Mesodermal cell (in vitro differentiated cells): Measurements from ENCODE around the gene UTP18.
"Not testable (repeated sequence)": the region's sequence is repeated elsewhere in the genome, so short reads cannot be mapped to it uniquely, and the experiment has no call there.

ENCODE experiments used
- H3K27ac ChIP-seq: 2 replicates; pipeline ENCODE4 v1.7.0; 2013; ENCODE audit warnings: mild to moderate bottlenecking, low read depth, low read length, moderate library complexity; ENCODE audit not compliant: severe bottlenecking
- H3K36me3 ChIP-seq: 2 replicates; pipeline ENCODE4 v1.7.1; 2013; ENCODE audit warnings: mild to moderate bottlenecking, low read length, moderate library complexity; ENCODE audit not compliant: control insufficient read depth, insufficient read depth
- H3K4me1 ChIP-seq: one replicate; pipeline ENCODE4 v1.7.1; 2013; ENCODE audit warnings: mild to moderate bottlenecking, low read length; ENCODE audit not compliant: insufficient read depth, control insufficient read depth, poor library complexity, severe bottlenecking
- H3K4me3 ChIP-seq: 2 replicates; pipeline ENCODE4 v1.7.0; 2013; ENCODE audit warnings: low read length, control low read depth, mild to moderate bottlenecking; ENCODE audit not compliant: insufficient read depth, poor library complexity, severe bottlenecking; ENCODE audit errors: extremely low read depth
- H3K9me3 ChIP-seq: 2 replicates; pipeline ENCODE4 v1.7.1; 2013; ENCODE audit warnings: mild to moderate bottlenecking, low read length, moderate library complexity; ENCODE audit not compliant: control insufficient read depth
- WGBS, 2 experiments: methylation state at CpG; one replicate each; pipeline ENCODE4 v1.1.5; 2013; ENCODE audit warnings: missing lambda C conversion rate in 2 of 2; ENCODE audit not compliant: insufficient coverage in 2 of 2; 5-methylcytosine and 5-hydroxymethylcytosine counted together

The UTP18 gene

GRCh38 chr17:51330861-51331503 lies 70.6 kb downstream of the UTP18 start:
- H3K27ac ChIP-seq, H3K9me3 ChIP-seq, H3K4me3 ChIP-seq, H3K36me3 ChIP-seq, H3K4me1 ChIP-seq: not testable (repeated sequence)
- 69% methylated on average over 4 of the region's 7 CpGs; no CpG with 5 or more reads in 1 of the 2 experiments for WGBS, 2 experiments

- no peak overlapping the region for H3K27ac ChIP-seq
- no peaks in the 10 kb centered on the region for H3K4me1 ChIP-seq
- 100% methylated on average over 1 of the region's 3 CpGs; no CpG with 5 or more reads in 1 of the 2 experiments for WGBS, 2 experiments
- peaks cover 5% of the 10 kb centered on the region for H3K9me3 ChIP-seq
- H3K36me3 ChIP-seq: no peaks in the 10 kb centered on the region
- H3K4me3 ChIP-seq: no peak overlapping the region
Observed at GRCh38 chr17:51335006-51335590, 74.8 kb downstream of the UTP18 start.

DNA sequence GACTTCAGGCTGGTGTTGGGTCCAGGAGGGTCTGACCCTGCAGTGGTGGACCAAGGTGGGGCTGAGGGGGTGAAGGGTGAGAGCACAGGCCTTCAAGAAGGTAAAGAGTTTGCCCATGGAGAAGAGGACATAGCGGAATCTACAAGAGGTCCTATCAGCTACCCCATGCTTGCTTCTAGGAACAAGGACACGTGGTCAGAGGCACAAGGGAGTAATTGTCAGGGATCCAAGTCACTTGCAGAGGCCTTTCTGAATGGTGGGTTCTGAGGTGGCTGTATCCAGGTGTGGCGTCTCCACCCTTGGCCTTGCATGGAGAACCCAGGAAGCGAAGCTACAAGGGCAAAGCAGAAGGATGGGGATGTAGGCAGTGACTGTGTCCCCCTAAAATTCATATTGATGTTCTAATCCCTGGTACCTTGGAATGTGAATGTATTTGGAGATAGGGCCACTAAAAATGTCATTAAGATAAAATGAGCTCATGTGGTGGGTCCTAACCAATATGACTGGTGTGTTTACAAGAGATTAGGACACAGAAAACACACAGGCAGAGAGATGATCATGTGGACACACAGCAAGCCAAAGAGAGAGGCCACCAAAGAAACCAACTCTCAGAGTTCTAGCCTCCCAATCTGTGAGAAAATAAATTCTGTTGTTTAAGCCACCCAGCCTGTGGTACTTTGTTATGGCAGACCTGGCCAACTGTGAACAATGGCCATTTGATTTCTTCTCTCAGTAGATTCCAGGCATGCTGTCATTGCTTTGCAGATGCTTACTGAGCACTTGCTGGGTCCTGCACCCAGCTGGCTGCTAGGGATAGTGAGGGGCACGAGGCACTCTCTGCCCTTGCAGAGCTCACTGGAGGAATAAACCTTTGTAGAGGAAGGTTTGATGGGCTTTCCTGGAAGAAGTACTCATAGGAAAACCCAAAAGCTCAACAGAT lies 75.8 kb downstream of the UTP18 start:
- Histone ChIP-seq H3K9me3 (peaks cover 5% of the 10 kb centered on the region), H3K36me3 (no peaks in the 10 kb centered on the region), H3K4me1 (no peaks in the 10 kb centered on the region), H3K27ac (no peak overlapping the region), H3K4me3 (no peak overlapping the region)
- WGBS, 2 experiments: 82 to 85% methylated on average over 3 to 4 of the region's 5 CpGs

DNA sequence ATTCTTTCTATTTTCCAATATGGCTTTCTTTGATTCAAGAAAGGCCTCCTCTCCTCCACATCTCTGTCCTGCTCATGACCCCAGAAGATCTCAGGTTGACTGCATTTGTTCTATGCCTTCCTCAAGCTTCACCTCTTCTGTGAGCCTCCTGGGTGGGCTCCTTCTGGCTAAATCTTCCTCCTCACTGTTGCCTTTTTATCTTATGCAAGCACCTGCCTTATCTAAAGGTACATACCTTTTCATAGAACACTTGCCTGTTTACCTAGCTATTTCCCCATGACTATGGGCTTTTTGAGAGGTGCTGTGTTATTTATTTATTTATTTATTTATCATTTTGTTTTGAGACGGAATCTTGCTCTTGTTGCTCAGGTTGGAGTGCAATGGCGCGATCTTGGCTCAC lies 81.1 kb downstream of the UTP18 start:
- no CpG with 5 or more reads among the region's 3 CpGs for WGBS, 2 experiments
- no peaks in the 10 kb centered on the region for H3K4me1 ChIP-seq
- no peak overlapping the region for H3K4me3 ChIP-seq
- H3K36me3 ChIP-seq: no peaks in the 10 kb centered on the region
- H3K9me3 ChIP-seq: no peaks in the 10 kb centered on the region
- H3K27ac ChIP-seq: no peak overlapping the region

GRCh38 chr17:51342257-51342656 lies 81.9 kb downstream of the UTP18 start:
- no peak overlapping the region for H3K27ac ChIP-seq
- H3K4me3 ChIP-seq: no peak overlapping the region
- no peaks in the 10 kb centered on the region for H3K36me3 ChIP-seq
- H3K4me1 ChIP-seq: no peaks in the 10 kb centered on the region
- WGBS, 2 experiments: 70 to 100% methylated on average over 1 of the region's 2 CpGs
- no peaks in the 10 kb centered on the region for H3K9me3 ChIP-seq

GRCh38 chr17:51344532-51344931 lies 84.2 kb downstream of the UTP18 start:
- no peak overlapping the region for H3K27ac ChIP-seq
- H3K9me3 ChIP-seq: no peaks in the 10 kb centered on the region
- H3K36me3 ChIP-seq: no peaks in the 10 kb centered on the region
- no peaks in the 10 kb centered on the region for H3K4me1 ChIP-seq
- 70 to 94% methylated on average over 3 to 4 of the region's 9 CpGs for WGBS, 2 experiments
- no peak overlapping the region for H3K4me3 ChIP-seq

DNA sequence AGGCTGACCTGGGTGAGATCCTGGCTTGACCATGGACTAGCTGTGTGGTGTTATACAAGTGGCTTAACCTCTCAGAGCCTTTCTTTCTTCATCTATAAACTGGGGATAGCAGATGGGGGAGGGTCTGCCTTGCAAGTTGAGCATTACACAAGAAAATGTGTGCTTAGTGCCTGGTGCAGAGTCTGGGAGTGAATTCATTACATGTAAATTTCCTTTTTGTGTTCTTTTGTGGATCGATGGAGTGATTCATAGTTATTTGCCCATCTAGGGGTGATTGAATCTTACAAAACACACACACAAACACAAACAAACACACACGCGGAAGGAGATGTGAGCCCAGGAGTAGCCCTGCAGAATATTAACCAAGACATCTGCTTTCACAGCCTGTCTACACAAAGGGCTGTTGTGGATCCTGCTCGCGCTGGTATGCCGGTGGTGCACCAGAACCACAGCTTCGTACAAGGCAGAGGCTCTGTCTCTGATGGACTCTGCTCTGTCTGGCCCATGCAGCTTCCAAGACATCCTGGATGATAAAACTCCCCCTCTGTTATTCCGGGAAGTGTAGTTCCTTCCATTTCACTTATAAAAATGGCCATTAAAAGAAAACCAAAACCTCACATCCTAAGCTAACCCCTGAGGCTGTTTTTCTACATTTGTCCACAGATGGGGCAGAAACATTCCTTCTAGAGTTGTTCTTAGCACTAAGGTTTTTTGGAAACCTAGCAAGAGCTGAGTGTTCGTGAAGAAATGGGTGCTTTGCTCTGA lies 86.1 kb downstream of the UTP18 start:
- no peaks in the 10 kb centered on the region for H3K4me1 ChIP-seq
- 90 to 91% methylated on average over 5 to 8 of the region's 9 CpGs for WGBS, 2 experiments
- H3K4me3 ChIP-seq: no peak overlapping the region
- H3K27ac ChIP-seq: no peak overlapping the region
- H3K9me3 ChIP-seq: no peaks in the 10 kb centered on the region
- H3K36me3 ChIP-seq: no peaks in the 10 kb centered on the region
